Left ventricle myocardium inferior (tissue), 1 donor: ENCODE measurements around the gene POLR3E. TPM values are rescaled to one million over a fixed set of nuclear protein-coding genes. Genes with fewer than 3 reads are reported as not detected.

Experiments used
- DNase-seq: peaks from one replicate; pipeline ENCODE4 v3.0.0-alpha.2; 2020
- H3K27ac ChIP-seq: fragments of 200-600 bp; replicated peaks from 2 replicates; pipeline ENCODE4 v1.8.0; 2021
- H3K27me3 ChIP-seq: fragments of 200-600 bp; 2 replicates; pipeline ENCODE4 v1.8.0; 2021; ENCODE audit warnings: low read depth
- H3K36me3 ChIP-seq: fragments of 200-600 bp; 2 replicates; pipeline ENCODE4 v1.8.0; 2021
- H3K4me1 ChIP-seq: fragments of 200-600 bp; 2 replicates; pipeline ENCODE4 v1.8.0; 2021
- H3K4me3 ChIP-seq: fragments of 200-600 bp; 2 replicates; pipeline ENCODE4 v1.8.0; 2021; ENCODE audit warnings: mild to moderate bottlenecking, moderate library complexity
- H3K9me3 ChIP-seq: fragments of 200-600 bp; replicated peaks from 2 replicates; pipeline ENCODE4 v1.8.0; 2021
- CTCF ChIP-seq: fragments of 200-600 bp; IDR thresholded peaks from 2 replicates; pipeline ENCODE4 v1.8.0; 2021; ENCODE audit warnings: antibody characterized with exemption, mild to moderate bottlenecking, borderline replicate concordance
- intact Hi-C: fragments of 100-400 bp; cut with micrococcal nuclease; formaldehyde crosslinking; loops from one replicate; pipeline ENCODE4 v1.11.0; 2022
- total RNA-seq: library from RNA; stranded (reverse); fragmentation: NEBNext Ultra II Directional; extraction: Animal tissue kit (Norgen Biotek cat#: 25700); gene quantifications from one replicate; pipeline ENCODE4 v1.2.1, GENCODE V29; 2021
- donor health status: DM: no; HTN: yes; CAD: no; lungs with severe emphysema.

The POLR3E gene
- total RNA-seq, 1 donor from 2014 or later: 38.4 TPM

- peaks cover 16% of the 10 kb centered on the region for H3K4me1 ChIP-seq
- intact Hi-C loops: no loop called here
- H3K27me3 ChIP-seq: no peaks in the 10 kb centered on the region
- peaks cover 6% of the 10 kb centered on the region for H3K36me3 ChIP-seq
- no peaks in the 10 kb centered on the region for H3K9me3 ChIP-seq
- H3K4me3 ChIP-seq: no peak overlapping the region
- DNase-seq: no peak
- H3K27ac ChIP-seq: no peak overlapping the region
- no peak for TF ChIP-seq CTCF
Measured at GRCh38 chr16:22356930-22357634, 59.9 kb downstream of the POLR3E start.

- TF ChIP-seq CTCF: no peak
- peaks cover 6% of the 10 kb centered on the region for H3K36me3 ChIP-seq
- H3K4me1 ChIP-seq: peaks cover 16% of the 10 kb centered on the region
- intact Hi-C loops: no loop called here
- H3K4me3 ChIP-seq: no peak overlapping the region
- no peaks in the 10 kb centered on the region for H3K27me3 ChIP-seq
- H3K9me3 ChIP-seq: no peaks in the 10 kb centered on the region
- DNase-seq: no peak
- no peak overlapping the region for H3K27ac ChIP-seq
Measured at GRCh38 chr16:22357635-22357971, 60.4 kb downstream of the POLR3E start.

- Histone ChIP-seq H3K27me3 (no peaks in the 10 kb centered on the region), H3K4me1 (peaks cover 13% of the 10 kb centered on the region), H3K9me3 (no peaks in the 10 kb centered on the region), H3K36me3 (peaks cover 9% of the 10 kb centered on the region), H3K27ac (no peak overlapping the region), H3K4me3 (no peak overlapping the region)
- no peak for DNase-seq
- intact Hi-C loops: no loop called here
- TF ChIP-seq CTCF: no peak
Measured at GRCh38 chr16:22358000-22358399, 60.8 kb downstream of the POLR3E start.

- Histone ChIP-seq H3K4me3 (no peak overlapping the region), H3K9me3 (no peaks in the 10 kb centered on the region), H3K36me3 (peaks cover 26% of the 10 kb centered on the region), H3K27me3 (no peaks in the 10 kb centered on the region), H3K27ac (no peak overlapping the region), H3K4me1 (no peaks in the 10 kb centered on the region)
- intact Hi-C loops: no loop called here
- TF ChIP-seq CTCF: no peak
- DNase-seq: no peak
Measured at GRCh38 chr16:22359679-22360078, 62.5 kb downstream of the POLR3E start.

- H3K4me3 ChIP-seq: no peak overlapping the region
- no peaks in the 10 kb centered on the region for H3K27me3 ChIP-seq
- H3K4me1 ChIP-seq: no peaks in the 10 kb centered on the region
- TF ChIP-seq CTCF: no peak
- H3K36me3 ChIP-seq: peaks cover 27% of the 10 kb centered on the region
- intact Hi-C loops: no loop called here
- H3K27ac ChIP-seq: no peak overlapping the region
- no peak for DNase-seq
- H3K9me3 ChIP-seq: no peaks in the 10 kb centered on the region
Measured at GRCh38 chr16:22360963-22361659, 63.9 kb downstream of the POLR3E start.
